GM18507 (cell line): ENCODE data around the gene CEP19.
A peak's percentile ranks its signal among the peaks of the same experiment; 100 is the strongest.

Experiments
- DNase-seq: peaks from one replicate; pipeline ENCODE4 v3.0.0; 2011; ENCODE audit warnings: low read depth; ENCODE audit not compliant: insufficient read length; ENCODE audit errors: extremely low spot score
- FAIRE-seq: peaks from 2 replicates; lab custom pipeline; 2011; peaks lifted over from hg19 to GRCh38; lab: Jason Lieb, UNC

CEP19 gene

GRCh38 chr3:196670339-196670738 is 41.7 kb downstream of the CEP19 start:
- FAIRE-seq (peak; percentile 73), DNase-seq (no peak)

DNA sequence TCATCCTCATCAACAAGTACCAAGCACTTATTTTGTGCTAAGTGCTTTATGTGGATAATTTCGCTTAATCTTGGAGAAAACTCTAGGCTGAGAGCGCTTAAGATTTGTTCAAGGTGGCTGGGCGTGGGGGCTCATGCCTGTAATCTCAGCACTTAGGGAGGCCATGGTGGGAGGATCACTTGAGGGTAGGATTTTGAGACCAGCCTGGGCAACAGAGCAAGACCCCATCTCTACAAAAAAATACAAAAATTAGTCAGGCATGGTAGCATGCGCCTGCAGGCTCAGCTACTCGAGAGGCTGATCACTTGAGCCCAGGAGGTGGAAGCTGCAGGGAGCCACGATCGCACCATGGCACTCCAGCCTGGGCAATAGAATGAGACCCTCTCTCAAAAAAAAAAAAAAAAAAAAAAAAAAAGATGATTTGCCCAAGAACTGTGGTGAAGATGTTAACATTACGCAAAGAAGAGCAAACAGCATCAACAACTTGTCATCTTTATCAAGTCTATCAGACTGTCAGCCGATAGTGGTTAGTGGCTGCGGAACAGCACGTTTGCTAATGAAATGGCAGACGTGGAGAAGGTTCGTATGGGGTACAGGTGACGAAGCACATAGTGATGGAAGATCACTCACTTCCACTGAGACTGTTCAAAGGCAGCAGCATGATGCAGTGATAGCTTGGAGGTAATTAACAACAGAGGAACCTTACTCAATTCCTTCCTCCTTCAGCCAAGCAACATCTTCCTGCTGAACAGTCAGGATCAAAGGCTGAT is 44.8 kb downstream of the CEP19 start:
- FAIRE-seq (no peak), DNase-seq (no peak)

GRCh38 chr3:196666001-196666867 is 45.8 kb downstream of the CEP19 start:
- no peak for FAIRE-seq

DNA sequence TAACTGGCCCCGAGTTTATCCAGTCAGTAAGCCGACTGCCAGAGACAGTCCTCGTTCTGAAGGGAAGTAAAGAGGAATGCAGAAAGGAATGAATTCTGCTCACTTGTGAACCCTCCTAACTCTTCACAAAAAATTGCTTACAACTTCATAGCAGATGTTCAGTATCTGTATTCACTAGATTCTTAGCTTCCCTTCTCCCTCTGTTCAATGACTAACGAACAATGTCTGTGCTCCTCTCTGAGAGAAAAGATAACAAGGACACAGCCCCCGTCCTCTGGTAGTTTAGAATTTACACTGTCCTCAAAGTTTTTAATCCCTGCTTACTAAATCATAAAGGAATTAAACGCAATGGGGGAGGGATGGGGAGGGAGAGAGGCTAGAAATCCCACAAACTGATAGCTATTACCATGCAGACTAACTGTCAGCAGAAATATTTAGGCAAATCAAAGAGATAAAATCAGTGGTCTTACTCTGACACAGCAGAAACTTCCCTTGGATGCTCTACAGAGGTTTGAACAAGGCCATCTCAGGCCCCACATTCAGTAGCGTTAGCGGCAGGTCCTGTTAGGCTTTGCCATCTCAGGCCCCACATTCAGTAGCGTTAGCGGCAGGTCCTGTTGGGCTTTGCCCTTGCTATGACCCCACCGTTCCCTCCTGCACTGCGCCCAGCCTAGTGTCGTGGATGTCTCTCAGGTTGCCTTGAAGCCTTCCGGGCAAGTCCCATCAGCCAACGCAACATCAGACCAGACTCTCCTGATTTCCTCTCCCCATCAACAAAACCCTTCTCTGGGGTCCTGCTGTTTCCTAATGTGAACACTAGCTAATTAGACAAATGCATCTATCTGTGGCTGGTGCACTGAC is 49.1 kb downstream of the CEP19 start:
- no peak for DNase-seq
- FAIRE-seq = no peak

More at GRCh38 chr3:196666001-196666867, 45.8 kb downstream of the CEP19 start:
- no peak for DNase-seq

- FAIRE-seq (no peak), DNase-seq (no peak)
Observed at GRCh38 chr3:196662033-196662432, 50.0 kb downstream of the CEP19 start.

- no peak for FAIRE-seq
- DNase-seq = no peak
Observed at GRCh38 chr3:196661400-196661799, 50.6 kb downstream of the CEP19 start.

DNA sequence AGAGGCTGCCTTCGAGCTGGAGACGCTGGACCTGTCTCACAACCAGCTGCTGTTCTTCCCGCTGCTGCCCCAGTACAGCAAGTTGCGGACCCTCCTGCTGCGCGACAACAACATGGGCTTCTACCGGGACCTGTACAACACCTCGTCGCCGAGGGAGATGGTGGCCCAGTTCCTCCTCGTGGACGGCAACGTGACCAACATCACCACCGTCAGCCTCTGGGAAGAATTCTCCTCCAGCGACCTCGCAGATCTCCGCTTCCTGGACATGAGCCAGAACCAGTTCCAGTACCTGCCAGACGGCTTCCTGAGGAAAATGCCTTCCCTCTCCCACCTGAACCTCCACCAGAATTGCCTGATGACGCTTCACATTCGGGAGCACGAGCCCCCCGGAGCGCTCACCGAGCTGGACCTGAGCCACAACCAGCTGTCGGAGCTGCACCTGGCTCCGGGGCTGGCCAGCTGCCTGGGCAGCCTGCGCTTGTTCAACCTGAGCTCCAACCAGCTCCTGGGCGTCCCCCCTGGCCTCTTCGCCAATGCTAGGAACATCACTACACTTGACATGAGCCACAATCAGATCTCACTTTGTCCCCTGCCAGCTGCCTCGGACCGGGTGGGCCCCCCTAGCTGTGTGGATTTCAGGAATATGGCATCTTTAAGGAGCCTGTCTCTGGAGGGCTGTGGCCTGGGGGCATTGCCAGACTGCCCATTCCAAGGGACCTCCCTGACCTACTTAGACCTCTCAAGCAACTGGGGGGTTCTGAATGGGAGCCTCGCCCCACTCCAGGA is 51.5 kb downstream of the CEP19 start:
- no peak for DNase-seq
- no peak for FAIRE-seq

- FAIRE-seq = no peak
Observed at GRCh38 chr3:196659901-196660351, 52.1 kb downstream of the CEP19 start.

More at GRCh38 chr3:196659901-196660351, 52.1 kb downstream of the CEP19 start:
- no peak for DNase-seq
